OCI-LY1 (cell line): ENCODE data around the gene SAMD9.

Source experiments
- H2AFZ ChIP-seq: fragments of 200-600 bp; sonication (generic), shearing (Covaris generic); 2 replicates; pipeline ENCODE4 v1.6.0; 2014; ENCODE audit warnings: antibody characterized with exemption, mild to moderate bottlenecking, low read length
- H3F3A ChIP-seq: fragments of 200-600 bp; sonication (generic), shearing (Covaris generic); 2 replicates; pipeline ENCODE4 v1.6.0; 2014; ENCODE audit warnings: mild to moderate bottlenecking, antibody characterized with exemption, low read length, moderate library complexity; ENCODE audit not compliant: insufficient read depth
- H3K27ac ChIP-seq: fragments of 200-600 bp; sonication (generic); 2 replicates; pipeline ENCODE4 v1.5.1; 2014; ENCODE audit warnings: low read length, mixed run types, mild to moderate bottlenecking, low read depth; ENCODE audit not compliant: poor library complexity, severe bottlenecking
- H3K27me3 ChIP-seq: fragments of 200-600 bp; sonication (generic); 2 replicates; pipeline ENCODE4 v1.6.0; 2014; ENCODE audit warnings: antibody characterized with exemption, mild to moderate bottlenecking, low read length, moderate library complexity; ENCODE audit not compliant: insufficient read depth
- H3K36me3 ChIP-seq: fragments of 200-600 bp; sonication (generic); 2 replicates; pipeline ENCODE4 v1.6.1; 2014; ENCODE audit warnings: mild to moderate bottlenecking, antibody characterized with exemption, low read length, moderate library complexity, mixed read lengths; ENCODE audit not compliant: insufficient read depth
- H3K4me1 ChIP-seq: fragments of 200-600 bp; sonication (generic); 2 replicates; pipeline ENCODE4 v1.5.1; 2014; ENCODE audit warnings: mild to moderate bottlenecking, low read length, moderate library complexity; ENCODE audit not compliant: insufficient read depth, severe bottlenecking
- H3K4me2 ChIP-seq: fragments of 200-600 bp; sonication (generic), shearing (Covaris generic); 2 replicates; pipeline ENCODE4 v1.6.1; 2014; ENCODE audit warnings: low read length
- H3K4me3 ChIP-seq: fragments of 200-600 bp; sonication (generic); 2 replicates; pipeline ENCODE4 v1.5.1; 2014; ENCODE audit warnings: low read length, low read depth, mild to moderate bottlenecking, mixed read lengths; ENCODE audit not compliant: poor library complexity, severe bottlenecking
- H3K79me2 ChIP-seq: fragments of 200-600 bp; shearing (Covaris generic); 2 replicates; pipeline ENCODE4 v1.6.1; 2016; ENCODE audit warnings: mixed run types, low read length, mixed read lengths; ENCODE audit not compliant: insufficient read depth
- H3K9ac ChIP-seq: fragments of 200-600 bp; sonication (generic), shearing (Covaris generic); 2 replicates; pipeline ENCODE4 v1.6.1; 2014; ENCODE audit warnings: mild to moderate bottlenecking, low read length, mixed read lengths
- H3K9me2 ChIP-seq: fragments of 200-600 bp; sonication (generic), shearing (Covaris generic); 2 replicates; pipeline ENCODE4 v1.6.1; 2014; ENCODE audit warnings: low read depth, mild to moderate bottlenecking, low read length, mixed read lengths
- H3K9me3 ChIP-seq: fragments of 200-600 bp; shearing (Covaris generic); 2 replicates; pipeline ENCODE4 v1.6.1; 2014; ENCODE audit warnings: low read length, mixed read lengths
- H4K20me1 ChIP-seq: fragments of 200-600 bp; sonication (generic), shearing (Covaris generic); 2 replicates; pipeline ENCODE4 v1.6.0; 2016; ENCODE audit warnings: mild to moderate bottlenecking, low read length; ENCODE audit not compliant: insufficient read depth
- EZH2 ChIP-seq: fragments of 200-600 bp; sonication (generic), shearing (Covaris generic); IDR thresholded peaks from 2 replicates; pipeline ENCODE4 v1.8.0; 2017; ENCODE audit warnings: borderline replicate concordance, mixed run types, mild to moderate bottlenecking, antibody characterized with exemption, low read length, moderate library complexity, mixed read lengths
- TF ChIP-seq, protein P1 (sequence below): fragments of 200-600 bp; sonication (generic), shearing (Covaris generic); IDR thresholded peaks from 2 replicates; pipeline ENCODE4 v1.5.1; 2017; ENCODE audit warnings: mild to moderate bottlenecking, antibody characterized with exemption, low read length, moderate library complexity, mixed read lengths

The SAMD9 gene

DNA sequence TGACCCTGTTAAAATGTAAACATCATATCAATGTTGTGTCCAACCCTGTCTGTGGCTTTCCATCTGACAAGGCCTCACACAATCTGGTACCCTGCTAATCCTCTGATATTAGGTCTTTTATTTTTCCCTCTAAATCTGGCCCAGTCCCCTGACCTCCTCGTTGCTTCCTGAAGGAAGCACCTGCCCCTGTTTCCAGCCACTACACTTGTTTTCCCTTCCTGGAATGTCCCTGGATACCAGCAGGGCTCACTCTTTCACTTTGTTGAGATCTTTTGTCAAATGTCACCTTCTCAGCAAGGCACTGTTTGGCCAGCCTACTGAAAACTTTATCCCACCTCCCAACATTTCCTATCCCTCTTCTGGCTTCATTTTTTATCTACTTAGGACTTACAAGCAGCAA, 28.3 kb upstream of the SAMD9 start:
- Histone ChIP-seq H3K4me3 (no peak overlapping the region), H3K79me2 (no peaks in the 10 kb centered on the region), H3K9me3 (no peaks in the 10 kb centered on the region), H3K4me1 (peaks cover 35% of the 10 kb centered on the region), H3K27me3 (no peaks in the 10 kb centered on the region), H3K36me3 (no peaks in the 10 kb centered on the region), H4K20me1 (no peaks in the 10 kb centered on the region), H3K4me2 (no peak overlapping the region), H3K27ac (no peak overlapping the region), H3K9me2 (no peaks in the 10 kb centered on the region), H3K9ac (no peak overlapping the region), H2AFZ (no peak overlapping the region), H3F3A (no peaks in the 10 kb centered on the region)
- TF ChIP-seq EZH2 = no peak
- TF ChIP-seq, protein P1, sequence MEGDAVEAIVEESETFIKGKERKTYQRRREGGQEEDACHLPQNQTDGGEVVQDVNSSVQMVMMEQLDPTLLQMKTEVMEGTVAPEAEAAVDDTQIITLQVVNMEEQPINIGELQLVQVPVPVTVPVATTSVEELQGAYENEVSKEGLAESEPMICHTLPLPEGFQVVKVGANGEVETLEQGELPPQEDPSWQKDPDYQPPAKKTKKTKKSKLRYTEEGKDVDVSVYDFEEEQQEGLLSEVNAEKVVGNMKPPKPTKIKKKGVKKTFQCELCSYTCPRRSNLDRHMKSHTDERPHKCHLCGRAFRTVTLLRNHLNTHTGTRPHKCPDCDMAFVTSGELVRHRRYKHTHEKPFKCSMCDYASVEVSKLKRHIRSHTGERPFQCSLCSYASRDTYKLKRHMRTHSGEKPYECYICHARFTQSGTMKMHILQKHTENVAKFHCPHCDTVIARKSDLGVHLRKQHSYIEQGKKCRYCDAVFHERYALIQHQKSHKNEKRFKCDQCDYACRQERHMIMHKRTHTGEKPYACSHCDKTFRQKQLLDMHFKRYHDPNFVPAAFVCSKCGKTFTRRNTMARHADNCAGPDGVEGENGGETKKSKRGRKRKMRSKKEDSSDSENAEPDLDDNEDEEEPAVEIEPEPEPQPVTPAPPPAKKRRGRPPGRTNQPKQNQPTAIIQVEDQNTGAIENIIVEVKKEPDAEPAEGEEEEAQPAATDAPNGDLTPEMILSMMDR = no peak

DNA sequence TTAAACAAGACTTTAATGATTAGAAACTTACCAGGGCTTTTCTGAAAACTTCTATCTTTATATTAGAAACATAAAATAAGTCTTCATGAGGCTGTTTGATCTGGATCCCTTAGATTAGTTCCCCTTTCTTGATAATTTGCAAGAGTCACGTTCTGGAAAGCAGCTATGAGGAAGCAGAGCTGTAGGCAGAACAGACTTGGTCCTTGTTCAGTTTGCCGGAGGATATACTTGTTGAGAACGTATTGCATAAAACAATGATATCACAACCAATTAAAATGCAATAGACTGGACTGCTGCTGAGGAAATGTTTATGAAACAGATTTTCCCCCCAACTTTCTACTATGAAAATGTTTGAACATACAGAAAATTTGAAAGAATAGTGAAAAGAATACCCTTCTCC, 27.6 kb upstream of the SAMD9 start:
- no peaks in the 10 kb centered on the region for H3F3A ChIP-seq
- H3K9me2 ChIP-seq = no peaks in the 10 kb centered on the region
- H4K20me1 ChIP-seq = no peaks in the 10 kb centered on the region
- no peaks in the 10 kb centered on the region for H3K36me3 ChIP-seq
- no peak overlapping the region for H3K9ac ChIP-seq
- H3K27ac ChIP-seq = no peak overlapping the region
- no peaks in the 10 kb centered on the region for H3K27me3 ChIP-seq
- peaks cover 35% of the 10 kb centered on the region for H3K4me1 ChIP-seq
- no peaks in the 10 kb centered on the region for H3K9me3 ChIP-seq
- H2AFZ ChIP-seq = no peak overlapping the region
- no peak for TF ChIP-seq EZH2
- TF ChIP-seq, protein P1 = no peak
- H3K79me2 ChIP-seq = no peaks in the 10 kb centered on the region
- H3K4me2 ChIP-seq = no peak overlapping the region
- no peak overlapping the region for H3K4me3 ChIP-seq

DNA sequence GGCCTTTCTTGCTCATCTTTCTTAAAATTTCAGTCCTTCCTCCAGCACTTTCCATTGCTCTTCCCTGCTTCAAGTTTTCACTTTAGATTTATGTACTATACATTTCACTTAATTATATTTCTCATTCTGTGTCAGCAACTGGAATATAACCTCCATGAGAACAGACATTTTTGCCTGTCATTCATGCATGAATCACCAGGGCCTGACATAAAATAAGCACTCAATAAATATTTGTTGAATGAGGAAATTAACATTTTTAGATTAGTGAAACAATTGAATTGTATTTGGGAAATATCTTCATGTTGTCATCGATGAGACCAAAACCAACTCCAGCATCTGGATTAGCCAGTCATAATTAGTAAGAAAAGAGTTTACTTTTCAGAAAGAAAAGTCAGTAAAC, 24.3 kb upstream of the SAMD9 start:
- H3K36me3 ChIP-seq = no peaks in the 10 kb centered on the region
- TF ChIP-seq, protein P1 = no peak
- no peak for TF ChIP-seq EZH2
- H3K4me3 ChIP-seq = no peak overlapping the region
- H4K20me1 ChIP-seq = no peaks in the 10 kb centered on the region
- no peaks in the 10 kb centered on the region for H3K79me2 ChIP-seq
- H3K9me2 ChIP-seq = no peaks in the 10 kb centered on the region
- no peaks in the 10 kb centered on the region for H3K9me3 ChIP-seq
- peaks cover 18% of the 10 kb centered on the region for H3K4me1 ChIP-seq
- H3F3A ChIP-seq = no peaks in the 10 kb centered on the region
- H3K9ac ChIP-seq = no peak overlapping the region
- no peak overlapping the region for H2AFZ ChIP-seq
- H3K4me2 ChIP-seq = no peak overlapping the region
- H3K27me3 ChIP-seq = no peaks in the 10 kb centered on the region
- H3K27ac ChIP-seq = no peak overlapping the region
